ENCODE measurements around the gene MRPL51. TPM values are rescaled to one million over a fixed set of nuclear protein-coding genes. Genes with fewer than 3 reads are reported as not detected.
A peak's percentile ranks its signal among the peaks of the same experiment; 100 is the strongest.
"Not testable (repeated sequence)": the region's sequence is repeated elsewhere in the genome, so short reads cannot be mapped to it uniquely, and the experiment has no call there.

The MRPL51 gene
- total and polyA plus RNA-seq, 9 of the 15 experiments (the other 6 are each of a cell fraction or from before 2014, with no cell fraction given) = 127 to 727 (median 208) TPM

DNA sequence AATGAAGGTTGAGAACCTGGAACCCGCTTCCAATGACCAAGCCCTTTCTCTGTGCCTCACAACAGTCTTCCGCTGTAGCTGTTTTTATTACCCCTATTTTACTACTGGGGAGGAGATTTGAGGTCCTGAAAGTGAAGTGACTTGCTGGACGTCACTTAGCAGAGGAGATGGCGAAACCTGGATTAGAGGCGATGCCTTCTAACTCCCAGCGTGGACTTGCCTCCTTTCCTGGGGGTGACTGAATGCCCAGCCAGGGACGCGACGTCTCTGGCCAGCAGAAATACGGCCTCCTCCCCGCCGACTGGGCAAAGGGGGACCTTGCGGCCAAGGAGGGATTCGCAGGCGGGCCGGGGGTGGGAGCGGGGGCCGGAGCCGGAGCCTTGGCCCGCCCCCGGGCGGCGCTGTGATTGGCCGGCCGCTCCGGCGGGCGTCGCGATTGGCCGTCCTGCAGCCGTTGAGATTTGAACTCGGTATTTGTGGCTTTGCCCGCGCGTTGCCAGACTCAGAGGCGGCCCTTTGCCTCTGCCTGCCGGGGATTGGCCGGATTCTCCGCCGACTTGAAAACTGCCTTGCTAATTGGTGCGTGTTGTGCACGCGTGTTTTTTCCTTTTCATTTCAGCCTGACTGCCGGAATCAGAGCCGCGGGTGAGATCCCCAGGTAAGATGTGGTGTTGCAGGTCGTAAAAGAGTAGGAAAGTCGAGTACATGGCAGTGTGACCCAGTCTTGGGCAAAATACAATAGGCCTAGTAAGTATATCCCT, 615 bp upstream of the MRPL51 start, which contains the start of gene NCAPD2 (continued):
- TF ChIP-seq SIN3A (IDR thresholded peaks at IDR 0.05; ENCODE audit: borderline replicate concordance in 2 of 2, control insufficient read depth in 1 of 2, low read depth in 2 of 2, low read length in 2 of 2) (peak; percentile 32 to 33; a peak in 2 of 4 replicates), HNRNPL (IDR thresholded peaks at IDR 0.05; ENCODE audit: low read depth, low read length) (no peak), SP1 (CRISPR knock-in tag; IDR thresholded peaks at IDR 0.05) (0 out of 2 replicates have a peak, but pooled peaks have one; percentile 11), RBFOX2 (IDR thresholded peaks at IDR 0.05; ENCODE audit: low read depth, low read length) (peak; percentile 90), KDM1A (IDR thresholded peaks at IDR 0.05) (peak; percentile 56 to 63; a peak in 1 of 4 replicates), ZNF12 (CRISPR knock-in tag; IDR thresholded peaks at IDR 0.05) (0 out of 2 replicates have a peak, but pooled peaks have one; percentile 15)
- TF ChIP-seq, protein P1, sequence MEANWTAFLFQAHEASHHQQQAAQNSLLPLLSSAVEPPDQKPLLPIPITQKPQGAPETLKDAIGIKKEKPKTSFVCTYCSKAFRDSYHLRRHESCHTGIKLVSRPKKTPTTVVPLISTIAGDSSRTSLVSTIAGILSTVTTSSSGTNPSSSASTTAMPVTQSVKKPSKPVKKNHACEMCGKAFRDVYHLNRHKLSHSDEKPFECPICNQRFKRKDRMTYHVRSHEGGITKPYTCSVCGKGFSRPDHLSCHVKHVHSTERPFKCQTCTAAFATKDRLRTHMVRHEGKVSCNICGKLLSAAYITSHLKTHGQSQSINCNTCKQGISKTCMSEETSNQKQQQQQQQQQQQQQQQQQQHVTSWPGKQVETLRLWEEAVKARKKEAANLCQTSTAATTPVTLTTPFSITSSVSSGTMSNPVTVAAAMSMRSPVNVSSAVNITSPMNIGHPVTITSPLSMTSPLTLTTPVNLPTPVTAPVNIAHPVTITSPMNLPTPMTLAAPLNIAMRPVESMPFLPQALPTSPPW (CRISPR knock-in tag; IDR thresholded peaks at IDR 0.05) = peak; percentile 78
- TF ChIP-seq, protein P2, sequence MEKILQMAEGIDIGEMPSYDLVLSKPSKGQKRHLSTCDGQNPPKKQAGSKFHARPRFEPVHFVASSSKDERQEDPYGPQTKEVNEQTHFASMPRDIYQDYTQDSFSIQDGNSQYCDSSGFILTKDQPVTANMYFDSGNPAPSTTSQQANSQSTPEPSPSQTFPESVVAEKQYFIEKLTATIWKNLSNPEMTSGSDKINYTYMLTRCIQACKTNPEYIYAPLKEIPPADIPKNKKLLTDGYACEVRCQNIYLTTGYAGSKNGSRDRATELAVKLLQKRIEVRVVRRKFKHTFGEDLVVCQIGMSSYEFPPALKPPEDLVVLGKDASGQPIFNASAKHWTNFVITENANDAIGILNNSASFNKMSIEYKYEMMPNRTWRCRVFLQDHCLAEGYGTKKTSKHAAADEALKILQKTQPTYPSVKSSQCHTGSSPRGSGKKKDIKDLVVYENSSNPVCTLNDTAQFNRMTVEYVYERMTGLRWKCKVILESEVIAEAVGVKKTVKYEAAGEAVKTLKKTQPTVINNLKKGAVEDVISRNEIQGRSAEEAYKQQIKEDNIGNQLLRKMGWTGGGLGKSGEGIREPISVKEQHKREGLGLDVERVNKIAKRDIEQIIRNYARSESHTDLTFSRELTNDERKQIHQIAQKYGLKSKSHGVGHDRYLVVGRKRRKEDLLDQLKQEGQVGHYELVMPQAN (IDR thresholded peaks at IDR 0.05; ENCODE audit: borderline replicate concordance) = peak; percentile 82

DNA sequence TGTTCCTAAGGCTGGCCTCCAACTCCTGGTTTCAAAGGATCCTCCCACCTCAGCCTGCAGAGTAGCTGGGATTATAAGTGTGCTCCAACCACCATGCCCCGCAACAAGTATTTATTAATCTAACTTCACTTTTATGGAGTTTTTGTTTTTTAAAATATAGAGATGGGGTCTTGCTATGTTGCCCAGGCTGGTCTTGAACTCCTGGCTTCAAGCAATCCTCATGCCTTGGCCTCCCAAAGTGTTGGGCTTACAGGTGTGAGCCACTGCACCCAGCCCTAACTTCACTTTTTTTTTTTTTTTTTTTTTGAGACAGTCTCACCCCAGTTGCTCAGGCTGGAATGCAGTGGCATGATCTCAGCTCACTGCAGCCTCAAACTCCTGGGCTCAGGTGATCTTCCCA, 2.4 kb downstream of the MRPL51 start:
- Histone ChIP-seq H3K79me2 (ENCODE audit: control insufficient read depth, insufficient read depth, low read length) (peaks cover 28% of the 10 kb centered on the region), H3K4me1 (replicated peaks in 1 of 2; ENCODE audit: control insufficient read depth in 2 of 2, insufficient read depth in 2 of 2, low read length in 2 of 2) (peaks cover 0 to 13% of the 10 kb centered on the region in 2 experiments; a peak in 3 of 5 replicates), H3K36me3 (ENCODE audit: control insufficient read depth, insufficient read depth, low read length) (peaks cover 16% of the 10 kb centered on the region)
- POLR2A ChIA-PET; H3K9me3 ChIP-seq (replicated peaks; ENCODE audit: control insufficient read depth, insufficient read depth, low read depth, low read length); H3K4me2 ChIP-seq (ENCODE audit: insufficient read depth, low read length); in situ Hi-C loops (cut with MboI); H2AFZ ChIP-seq (ENCODE audit: low read depth, low read length); H3K4me3 ChIP-seq; H3K27ac ChIP-seq (ENCODE audit: extremely low read depth, low read depth, low read length); FAIRE-seq; intact Hi-C loops (cut with micrococcal nuclease); H4K20me1 ChIP-seq (replicated peaks; ENCODE audit: control insufficient read depth, insufficient read depth, low read length); H3K9me1 ChIP-seq (ENCODE audit: control insufficient read depth, insufficient read depth, low read length); DNase-seq (ENCODE audit: extremely low read depth in 1 of 4, low spot score in 3 of 4); H3K27me3 ChIP-seq (ENCODE audit: control insufficient read depth in 2 of 2, insufficient read depth in 2 of 2, low read length in 2 of 2); ATAC-seq; H3K9ac ChIP-seq (ENCODE audit: insufficient read depth in 1 of 2, low read depth in 2 of 2, low read length in 2 of 2); BruUV-seq (replicated peaks): not testable (repeated sequence)
- WGBS (ENCODE audit: insufficient coverage, low coverage, missing lambda C conversion rate) = 100% methylated on average over 1 of the region's 1 CpG
- CTCF ChIA-PET (ENCODE audit: low intra/inter-chr PET ratio) = interaction anchor here (0.6 kb wide), 1 partner anchor 24 kb away, joined by 4 read pairs; no protein-coding TSS in a partner anchor
